H1 (cell line): Measurements from ENCODE around the gene MPEG1.

Experiments used
- SIN3A ChIP-seq, 2 experiments: IDR thresholded peaks in 1 of 2; conservative IDR thresholded peaks in 1 of 2; 2 replicates each; pipeline ENCODE4 v1.6.1; 2011 to 2012; ENCODE audit warnings: low read length in 2 of 2, improper control_type of control experiment in 1 of 2, low read depth in 1 of 2, mild to moderate bottlenecking in 1 of 2
- TAF7 ChIP-seq: optimal IDR thresholded peaks from 2 replicates; pipeline ENCODE3; 2011; ENCODE audit warnings: low read depth, mild to moderate bottlenecking, inconsistent platforms, low read length, moderate library complexity, borderline replicate concordance
- ZNF274 ChIP-seq: IDR thresholded peaks from 2 replicates; pipeline ENCODE4 v1.7.0; 2012; ENCODE audit warnings: low read length, borderline replicate concordance; ENCODE audit errors: extremely low read depth

GRCh38 chr11:59254286-59254685 lies 41.6 kb upstream of the MPEG1 start:
- no peak for TF ChIP-seq SIN3A (conservative IDR thresholded peaks at IDR 0.05 in 1 of 2, IDR thresholded peaks at IDR 0.05 in 1 of 2; ENCODE audit: low read depth in 1 of 2, low read length in 2 of 2)
- TF ChIP-seq ZNF274: no peak
- no peak for TF ChIP-seq TAF7
